A673 (cell line): ENCODE results near the gene ZGLP1. TPM values are rescaled to one million over a fixed set of nuclear protein-coding genes. Genes with fewer than 3 reads are reported as not detected.

ENCODE experiments used
- BruUV-seq: library from RNA; stranded (reverse); fragments of 400-500 nt; replicated peaks from 2 replicates; lab custom pipeline; 2021; lab: Mats Ljungman, UMichigan
- CTCF ChIA-PET: fragments of 300-600 bp; sonication (Branson Sonifier 250); formaldehyde crosslinking; loops from one replicate; lab custom pipeline; 2022; ENCODE audit warnings: antibody characterized with exemption; lab: Charles Lee
- POLR2A ChIA-PET: fragments of 300-600 bp; sonication (Branson Sonifier 250); formaldehyde crosslinking; loops from one replicate; lab custom pipeline; 2022; ENCODE audit warnings: antibody characterized with exemption; ENCODE audit not compliant: low non-redundant PET; lab: Charles Lee
- DNase-seq: peaks from one replicate; pipeline ENCODE4 v3.0.0-alpha.2; 2015; ENCODE audit warnings: low spot score
- H3K27ac ChIP-seq: fragments of 200-600 bp; sonication (generic); 2 replicates; pipeline ENCODE4 v1.5.1; 2016; ENCODE audit warnings: mixed run types, low read depth, mild to moderate bottlenecking, mixed read lengths, antibody characterized with exemption, low read length; ENCODE audit not compliant: poor library complexity, severe bottlenecking
- H3K27me3 ChIP-seq: fragments of 200-600 bp; sonication (generic); replicated peaks from 2 replicates; pipeline ENCODE4 v1.6.1; 2017; ENCODE audit warnings: mixed run types, low read depth, mild to moderate bottlenecking, mixed read lengths, antibody characterized with exemption, low read length; ENCODE audit not compliant: insufficient read depth, poor library complexity
- H3K36me3 ChIP-seq: fragments of 200-600 bp; sonication (generic); 2 replicates; pipeline ENCODE4 v1.6.1; 2016; ENCODE audit warnings: mixed run types, mild to moderate bottlenecking, mixed read lengths, antibody characterized with exemption, low read length; ENCODE audit not compliant: insufficient read depth, poor library complexity, severe bottlenecking
- H3K4me1 ChIP-seq: fragments of 200-600 bp; sonication (generic); 2 replicates; pipeline ENCODE4 v1.6.1; 2017; ENCODE audit warnings: mixed run types, mild to moderate bottlenecking, mixed read lengths, antibody characterized with exemption, low read length; ENCODE audit not compliant: insufficient read depth, poor library complexity, severe bottlenecking
- H3K4me3 ChIP-seq: fragments of 200-600 bp; sonication (generic); 2 replicates; pipeline ENCODE4 v1.5.1; 2016; ENCODE audit warnings: low read depth, mixed run types, mild to moderate bottlenecking, mixed read lengths, low read length; ENCODE audit not compliant: poor library complexity, severe bottlenecking
- H3K9me3 ChIP-seq: fragments of 200-600 bp; sonication (generic); 2 replicates; pipeline ENCODE4 v1.6.1; 2016; ENCODE audit warnings: mixed run types, low read depth, mild to moderate bottlenecking, mixed read lengths, antibody characterized with exemption, low read length; ENCODE audit not compliant: poor library complexity, severe bottlenecking
- CTCF ChIP-seq: fragments of 300-800, 200-600 bp; sonication (generic); conservative IDR thresholded peaks from 2 replicates; pipeline ENCODE4 v1.5.1; 2017; ENCODE audit warnings: low read depth, mild to moderate bottlenecking, antibody characterized with exemption, low read length, moderate library complexity, mixed read lengths
- EZH2 ChIP-seq: fragments of 200-600 bp; sonication (generic); IDR thresholded peaks from 2 replicates; pipeline ENCODE4 v1.6.1; 2017; ENCODE audit warnings: borderline replicate concordance, low read depth, mild to moderate bottlenecking, mixed read lengths, antibody characterized with exemption, low read length; ENCODE audit not compliant: poor library complexity, severe bottlenecking
- intact Hi-C: fragments of 100-400 bp; cut with micrococcal nuclease; formaldehyde crosslinking; loops from one replicate; pipeline ENCODE4 v1.10.0; 2022; ENCODE audit not compliant: unreplicated experiment
- total RNA-seq: library from RNA; stranded (reverse); gene quantifications from 2 replicates; pipeline ENCODE4 v1.2.3, GENCODE V29; 2021

ZGLP1 gene
- total RNA-seq, 1 experiment from 2014 or later: 7.2 TPM

- CTCF ChIA-PET: interaction anchor here (0.6 to 3.1 kb wide), 8 partner anchors 20 to 1776 kb away, joined by 3 to 15 read pairs (median 5); no protein-coding TSS in a partner anchor
- POLR2A ChIA-PET: interaction anchor here (0.5 to 0.7 kb wide), 2 partner anchors 22 to 131 kb away, joined by 4 read pairs; partner anchors contain the start of gene PDE4A
- no TSS peak for BruUV-seq
- intact Hi-C loops: loop anchor here (2.0 kb wide), 1 partner anchor 44 kb away; the partner anchor contains the start of gene RAVER1
- Histone ChIP-seq H3K4me3 (peak overlapping the region; percentile 47), H3K36me3 (no peaks in the 10 kb centered on the region), H3K9me3 (no peaks in the 10 kb centered on the region), H3K27me3 (peaks cover 19% of the 10 kb centered on the region), H3K4me1 (peaks cover 56% of the 10 kb centered on the region), H3K27ac (peak overlapping the region; percentile 44)
- peak; percentile 92 for DNase-seq
- no peak for TF ChIP-seq CTCF
- no peak for TF ChIP-seq EZH2
Measured at GRCh38 chr19:10289167-10289835, 20.3 kb downstream of the ZGLP1 start.

GRCh38 chr19:10288662-10289166, 20.9 kb downstream of the ZGLP1 start:
- H3K4me1 ChIP-seq: peaks cover 56% of the 10 kb centered on the region
- BruUV-seq: no TSS peak
- POLR2A ChIA-PET: interaction anchor here (0.5 kb wide), 1 partner anchor 26 kb away, joined by 3 read pairs; no protein-coding TSS in a partner anchor
- peak overlapping the region; percentile 47 for H3K4me3 ChIP-seq
- CTCF ChIA-PET: interaction anchor here (1.0 to 3.1 kb wide), 4 partner anchors 19 to 128 kb away, joined by 3 to 15 read pairs (median 5); no protein-coding TSS in a partner anchor
- DNase-seq: peak; percentile 87
- H3K27me3 ChIP-seq: peaks cover 13% of the 10 kb centered on the region
- no peaks in the 10 kb centered on the region for H3K36me3 ChIP-seq
- H3K9me3 ChIP-seq: no peaks in the 10 kb centered on the region
- H3K27ac ChIP-seq: peak overlapping the region; percentile 44
- no peak for TF ChIP-seq CTCF
- TF ChIP-seq EZH2: no peak
- intact Hi-C loops: loop anchor here (2.0 kb wide), 1 partner anchor 44 kb away; the partner anchor contains the start of gene RAVER1

- TF ChIP-seq EZH2: no peak
- Histone ChIP-seq H3K9me3 (no peaks in the 10 kb centered on the region), H3K4me3 (peak within 1 kb of the TSS; percentile 30), H3K4me1 (peaks cover 49% of the 10 kb centered on the region), H3K27me3 (no peaks in the 10 kb centered on the region), H3K36me3 (no peaks in the 10 kb centered on the region), H3K27ac (peak within 1 kb of the TSS; percentile 26)
- intact Hi-C loops: no loop called here
- peak; percentile 62 for DNase-seq
- CTCF ChIA-PET: no interaction called here
- POLR2A ChIA-PET: interaction anchor here (0.6 kb wide), 1 partner anchor 93 kb away, joined by 3 read pairs; the partner anchor contains the start of gene TYK2
- no TSS peak for BruUV-seq
Measured at GRCh38 chr19:10286803-10287737, 22.5 kb downstream of the ZGLP1 start, which contains the start of gene ICAM4. TSS of gene ICAM4 (plus strand) at chr19:10286955. CDS start at chr19:10287013, 58 bp downstream.
